DND-41 (cell line): ENCODE results near the gene TBX6.

ENCODE experiments used
- ATAC-seq: fragments of 200-7000 bp; cut with Tn5 transposase; 3 replicates; pipeline ENCODE4 v1.9.1; 2021; ENCODE audit warnings: low read depth; ENCODE audit not compliant: insufficient read depth
- DNase-seq: peaks from one replicate; pipeline ENCODE4 v3.0.0-alpha.2; 2020
- H2AFZ ChIP-seq: 2 replicates; pipeline ENCODE4 v1.6.0; 2012; ENCODE audit warnings: low read depth, low read length
- H3K27ac ChIP-seq: 2 replicates; pipeline ENCODE4 v1.5.1; 2012; ENCODE audit warnings: low read length, inconsistent platforms
- H3K27me3 ChIP-seq: fragments of 200-600 bp; sonication (generic); 2 replicates; pipeline ENCODE4 v1.6.0; 2012; ENCODE audit warnings: low read length, mild to moderate bottlenecking, inconsistent platforms; ENCODE audit not compliant: insufficient read depth, poor library complexity
- H3K36me3 ChIP-seq: 2 replicates; pipeline ENCODE4 v1.5.1; 2012; ENCODE audit warnings: low read length, inconsistent platforms; ENCODE audit not compliant: insufficient read depth
- H3K4me1 ChIP-seq: 2 replicates; pipeline ENCODE4 v1.5.1; 2012; ENCODE audit warnings: mild to moderate bottlenecking, low read length; ENCODE audit not compliant: insufficient read depth
- H3K4me2 ChIP-seq: 2 replicates; pipeline ENCODE4 v1.6.0; 2012; ENCODE audit warnings: mild to moderate bottlenecking, moderate library complexity, low read length, inconsistent platforms; ENCODE audit not compliant: insufficient read depth
- H3K4me3 ChIP-seq, 2 experiments: fragments of 200-600 bp in 1 of 2; shearing (Covaris generic) in 1 of 2; 2 replicates each; pipeline ENCODE4 v1.5.1; 2012 to 2016; ENCODE audit warnings: inconsistent platforms in 2 of 2, low read length in 2 of 2, mild to moderate bottlenecking in 2 of 2, low read depth in 1 of 2, moderate library complexity in 1 of 2
- H3K79me2 ChIP-seq: 2 replicates; pipeline ENCODE4 v1.6.0; 2012; ENCODE audit warnings: low read length, inconsistent platforms; ENCODE audit not compliant: insufficient read depth
- H3K9ac ChIP-seq: 2 replicates; pipeline ENCODE4 v1.6.0; 2012; ENCODE audit warnings: low read depth, mild to moderate bottlenecking, inconsistent platforms, low read length, moderate library complexity
- H3K9me3 ChIP-seq: 2 replicates; pipeline ENCODE4 v1.5.1; 2012; ENCODE audit warnings: low read length, moderate library complexity, mild to moderate bottlenecking, inconsistent platforms; ENCODE audit not compliant: insufficient read depth, severe bottlenecking
- H4K20me1 ChIP-seq: 2 replicates; pipeline ENCODE4 v1.6.0; 2012; ENCODE audit warnings: low read length; ENCODE audit not compliant: insufficient read depth
- EZH2 ChIP-seq: IDR thresholded peaks from 3 replicates; pipeline ENCODE4 v1.6.1; 2012; ENCODE audit warnings: borderline replicate concordance, low read depth, mild to moderate bottlenecking, moderate library complexity, low read length, inconsistent platforms; ENCODE audit not compliant: severe bottlenecking
- TF ChIP-seq, protein P1 (sequence below): IDR thresholded peaks from 2 replicates; pipeline ENCODE4 v1.5.1; 2012; ENCODE audit warnings: borderline replicate concordance, low read length, moderate library complexity, mild to moderate bottlenecking; ENCODE audit not compliant: poor library complexity, severe bottlenecking; ENCODE audit errors: extremely low read depth

Gene TBX6

DNA sequence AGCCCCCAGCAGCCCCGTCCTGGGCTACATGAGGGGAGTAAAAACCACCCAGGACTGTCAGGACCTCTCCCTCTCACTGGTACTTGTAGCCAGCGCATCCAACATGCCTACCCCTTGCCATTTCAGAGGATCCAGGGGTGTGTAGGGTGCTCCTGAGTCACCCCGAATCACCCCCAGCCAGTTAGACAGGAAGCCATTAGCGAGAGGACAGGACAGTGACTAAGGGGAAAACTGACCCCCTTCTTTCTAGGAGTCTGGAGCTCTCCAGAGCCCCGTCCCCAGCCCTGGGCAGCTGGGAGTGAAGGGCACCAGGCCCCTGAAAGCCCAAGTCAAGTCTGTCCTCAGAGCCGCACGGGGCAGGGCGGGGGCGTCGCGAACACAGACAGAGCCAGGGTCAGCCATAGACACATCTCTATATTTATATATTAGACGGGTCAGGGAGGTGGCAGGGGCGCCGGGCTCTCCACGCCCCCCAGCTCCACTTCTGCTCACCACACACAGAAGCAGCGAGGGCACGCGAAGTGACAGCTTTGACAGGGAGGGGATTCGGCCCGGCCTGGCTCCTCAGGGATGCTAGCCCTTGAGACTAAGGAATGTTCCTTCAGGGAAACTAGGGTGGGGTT, 22.1 kb upstream of the TBX6 start:
- Histone ChIP-seq H3K27ac (no peak overlapping the region), H3K9ac (no peak overlapping the region), H3K79me2 (no peaks in the 10 kb centered on the region), H3K27me3 (no peaks in the 10 kb centered on the region), H3K4me2 (no peak overlapping the region), H3K9me3 (no peaks in the 10 kb centered on the region), H2AFZ (no peak overlapping the region), H3K4me1 (no peaks in the 10 kb centered on the region), H3K36me3 (peaks cover 56% of the 10 kb centered on the region), H3K4me3 (no peak overlapping the region), H4K20me1 (no peaks in the 10 kb centered on the region)
- ATAC-seq (0 out of 3 replicates have a peak, but pooled peaks have one; percentile 11), DNase-seq (no peak)
- no peak for TF ChIP-seq EZH2
- TF ChIP-seq, protein P1, sequence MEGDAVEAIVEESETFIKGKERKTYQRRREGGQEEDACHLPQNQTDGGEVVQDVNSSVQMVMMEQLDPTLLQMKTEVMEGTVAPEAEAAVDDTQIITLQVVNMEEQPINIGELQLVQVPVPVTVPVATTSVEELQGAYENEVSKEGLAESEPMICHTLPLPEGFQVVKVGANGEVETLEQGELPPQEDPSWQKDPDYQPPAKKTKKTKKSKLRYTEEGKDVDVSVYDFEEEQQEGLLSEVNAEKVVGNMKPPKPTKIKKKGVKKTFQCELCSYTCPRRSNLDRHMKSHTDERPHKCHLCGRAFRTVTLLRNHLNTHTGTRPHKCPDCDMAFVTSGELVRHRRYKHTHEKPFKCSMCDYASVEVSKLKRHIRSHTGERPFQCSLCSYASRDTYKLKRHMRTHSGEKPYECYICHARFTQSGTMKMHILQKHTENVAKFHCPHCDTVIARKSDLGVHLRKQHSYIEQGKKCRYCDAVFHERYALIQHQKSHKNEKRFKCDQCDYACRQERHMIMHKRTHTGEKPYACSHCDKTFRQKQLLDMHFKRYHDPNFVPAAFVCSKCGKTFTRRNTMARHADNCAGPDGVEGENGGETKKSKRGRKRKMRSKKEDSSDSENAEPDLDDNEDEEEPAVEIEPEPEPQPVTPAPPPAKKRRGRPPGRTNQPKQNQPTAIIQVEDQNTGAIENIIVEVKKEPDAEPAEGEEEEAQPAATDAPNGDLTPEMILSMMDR, result no peak

DNA sequence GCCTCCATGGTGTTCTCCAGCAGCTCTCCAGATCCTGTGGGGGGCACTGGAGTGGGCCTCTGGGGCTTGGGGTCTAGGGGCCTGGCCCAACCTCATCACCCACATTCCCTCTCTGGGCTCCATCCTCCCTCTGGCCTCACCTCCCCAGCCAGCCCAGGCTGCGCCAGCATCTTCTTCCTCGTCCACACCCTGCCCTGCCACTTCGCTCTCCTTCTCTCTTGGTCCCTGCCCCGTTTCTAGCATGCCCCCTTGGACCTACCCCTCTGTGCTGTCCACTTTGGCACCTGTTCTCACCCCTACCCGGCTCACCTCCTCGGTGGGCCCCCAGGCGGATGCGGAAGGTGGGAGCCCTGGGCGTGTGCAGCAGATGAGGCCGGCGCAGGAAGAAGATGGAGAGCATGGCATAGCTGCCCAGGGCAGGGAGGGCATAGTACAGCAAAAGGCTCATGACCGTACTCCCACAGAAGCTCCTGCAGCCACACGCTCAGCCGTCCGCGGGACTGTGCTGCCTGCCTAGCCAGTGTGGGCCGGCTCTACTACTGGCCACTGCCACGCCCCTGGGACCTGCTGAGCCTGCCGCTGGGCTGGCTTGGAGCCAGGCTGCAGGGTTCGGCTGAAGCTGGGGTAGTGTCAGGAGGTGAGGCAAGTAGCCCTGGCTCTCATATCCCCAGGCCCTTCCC, 21.4 kb upstream of the TBX6 start, which contains the start of gene GDPD3:
Gene GDPD3 (minus strand): TSS at position 507 of the 680 bp plus-strand sequence. CDS start 59 bp downstream, at position 448.
- no peaks in the 10 kb centered on the region for H3K27me3 ChIP-seq
- H3K27ac ChIP-seq, result no peak within 1 kb of the TSS
- H3K79me2 ChIP-seq, result no peaks in the 10 kb centered on the region
- H3K9ac ChIP-seq, result no peak within 1 kb of the TSS
- DNase-seq (no peak), ATAC-seq (0 out of 3 replicates have a peak, but pooled peaks have one; percentile 7)
- no peak within 1 kb of the TSS for H2AFZ ChIP-seq
- TF ChIP-seq EZH2, result no peak
- TF ChIP-seq, protein P1, result no peak
- H3K36me3 ChIP-seq, result peaks cover 55% of the 10 kb centered on the region
- H3K9me3 ChIP-seq, result no peaks in the 10 kb centered on the region
- no peaks in the 10 kb centered on the region for H4K20me1 ChIP-seq
- no peak within 1 kb of the TSS for H3K4me3 ChIP-seq
- no peaks in the 10 kb centered on the region for H3K4me1 ChIP-seq
- no peak within 1 kb of the TSS for H3K4me2 ChIP-seq

DNA sequence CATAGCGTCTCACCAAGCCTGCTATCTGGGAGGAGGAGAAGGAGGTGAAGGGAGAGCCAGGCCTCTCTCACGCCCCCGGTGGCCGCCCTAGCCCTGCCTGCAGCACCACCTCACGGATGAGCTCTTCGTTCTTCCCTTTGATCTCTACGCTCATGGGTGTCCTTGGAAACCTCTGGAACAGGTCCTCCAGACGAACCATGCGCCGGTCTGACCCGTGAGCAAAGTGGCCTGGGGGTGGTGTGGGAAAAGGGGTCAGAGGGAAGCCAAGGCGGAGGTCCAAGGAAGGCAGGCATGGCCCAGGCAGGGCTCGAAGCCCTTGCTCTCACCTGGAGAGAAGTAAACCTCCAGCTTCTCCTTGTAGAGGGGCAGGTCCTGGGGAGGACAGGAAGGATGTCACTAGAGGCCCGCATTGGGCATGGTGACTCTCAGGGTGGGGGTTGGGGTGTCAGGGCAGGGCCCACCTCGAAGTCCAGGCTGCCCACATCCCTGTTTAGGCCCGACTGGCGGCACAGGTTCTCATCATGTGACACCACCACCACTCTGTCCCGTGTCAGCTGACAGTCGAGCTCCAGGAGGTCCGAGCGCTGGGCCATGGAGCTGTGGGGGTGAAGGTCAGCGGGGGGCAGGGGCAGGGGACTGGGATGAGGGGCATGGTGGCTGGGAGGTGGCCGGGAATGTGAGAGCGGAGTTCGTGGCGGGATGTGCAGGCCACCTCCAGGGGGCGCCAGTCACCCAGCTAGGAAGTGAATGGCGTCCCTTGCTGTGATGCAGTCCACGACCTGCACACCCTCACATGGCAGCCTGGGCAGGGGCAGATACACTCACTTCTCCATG, 20.7 kb upstream of the TBX6 start:
- no peak overlapping the region for H3K4me2 ChIP-seq
- TF ChIP-seq, protein P1, result peak; percentile 83
- TF ChIP-seq EZH2, result no peak

More for the DNA sequence above, 20.7 kb upstream of the TBX6 start:
- Histone ChIP-seq H4K20me1 (no peaks in the 10 kb centered on the region), H3K4me1 (no peaks in the 10 kb centered on the region), H2AFZ (no peak overlapping the region), H3K36me3 (peaks cover 55% of the 10 kb centered on the region), H3K79me2 (no peaks in the 10 kb centered on the region), H3K9ac (no peak overlapping the region), H3K9me3 (no peaks in the 10 kb centered on the region), H3K27ac (no peak overlapping the region), H3K27me3 (no peaks in the 10 kb centered on the region), H3K4me3 (no peak overlapping the region)
- peak; percentile 71 for DNase-seq
- peak; percentile 72 for ATAC-seq
